Smooth muscle cell (in vitro differentiated cells): Measurements from ENCODE around the gene TMEM11. TPM values are rescaled to one million over a fixed set of nuclear protein-coding genes. Genes with fewer than 3 reads are reported as not detected.

ENCODE experiments used
- DNase-seq: peaks from one replicate; lab custom pipeline; 2025; ENCODE audit not compliant: unreplicated experiment; lab: John Stamatoyannopoulos, UW
- H2AFZ ChIP-seq: fragments of 200-600 bp; sonication (generic); 2 replicates; pipeline ENCODE4 v1.6.0; 2016; ENCODE audit warnings: antibody characterized with exemption, low read depth, mild to moderate bottlenecking
- H3F3A ChIP-seq: fragments of 200-600 bp; sonication (generic); 2 replicates; pipeline ENCODE4 v1.6.0; 2017; ENCODE audit warnings: antibody characterized with exemption, low read depth
- H3K27ac ChIP-seq: fragments of 200-600 bp; sonication (generic); 2 replicates; pipeline ENCODE4 v1.5.1; 2016; ENCODE audit warnings: low read depth, mild to moderate bottlenecking
- H3K27me3 ChIP-seq: fragments of 200-600 bp; sonication (generic); 2 replicates; pipeline ENCODE4 v1.6.1; 2016; ENCODE audit warnings: low read depth, mild to moderate bottlenecking
- H3K36me3 ChIP-seq: fragments of 200-600 bp; sonication (generic); 2 replicates; pipeline ENCODE4 v1.5.1; 2016; ENCODE audit warnings: low read depth
- H3K4me1 ChIP-seq: fragments of 200-600 bp; sonication (generic); 2 replicates; pipeline ENCODE4 v1.5.1; 2016; ENCODE audit warnings: low read depth
- H3K4me2 ChIP-seq: fragments of 200-600 bp; sonication (generic); 2 replicates; pipeline ENCODE4 v1.6.0; 2016; ENCODE audit warnings: mild to moderate bottlenecking
- H3K4me3 ChIP-seq: fragments of 200-600 bp; sonication (generic); 2 replicates; pipeline ENCODE4 v1.5.1; 2016; ENCODE audit warnings: mild to moderate bottlenecking
- H3K79me2 ChIP-seq: fragments of 200-600 bp; sonication (generic); 2 replicates; pipeline ENCODE4 v1.6.0; 2016; ENCODE audit warnings: low read depth, mild to moderate bottlenecking
- H3K9ac ChIP-seq: fragments of 200-600 bp; sonication (generic); 2 replicates; pipeline ENCODE4 v1.6.0; 2016; ENCODE audit warnings: low read depth
- H3K9me3 ChIP-seq: fragments of 200-600 bp; sonication (generic); replicated peaks from 2 replicates; pipeline ENCODE4 v1.5.1; 2016; ENCODE audit warnings: low read depth
- H4K20me1 ChIP-seq: fragments of 200-600 bp; sonication (generic); 2 replicates; pipeline ENCODE4 v1.6.0; 2016; ENCODE audit warnings: low read depth
- CTCF ChIP-seq: fragments of 200-600 bp; sonication (generic); IDR thresholded peaks from 2 replicates; pipeline ENCODE4 v1.5.1; 2017; ENCODE audit warnings: borderline replicate concordance, mild to moderate bottlenecking, antibody characterized with exemption; ENCODE audit not compliant: insufficient read depth, poor library complexity, severe bottlenecking
- WGBS: methylation state at CpG from one replicate; pipeline ENCODE4 v1.1.7; 2016; ENCODE audit warnings: low lambda C conversion rate; 5-methylcytosine and 5-hydroxymethylcytosine counted together
- polyA plus RNA-seq: library from polyadenylated mRNA; unstranded; fragments of >200 nt; fragmentation: Nextera tagmentation; extraction: Ambion mirVana; gene quantifications from 2 replicates; pipeline ENCODE4 v1.2.1, GENCODE V29; 2016
- total RNA-seq: library from RNA; depleted of rRNA; stranded (reverse); fragments of >200 nt; gene quantifications from 2 replicates; pipeline ENCODE4 v1.2.3, GENCODE V29; 2014

TMEM11 gene
- total and polyA plus RNA-seq, 2 experiments from 2014 or later = 24.0 to 80.3 TPM

- TF ChIP-seq CTCF = no peak
- Histone ChIP-seq H3K4me3 (no peak overlapping the region), H3K4me1 (no peaks in the 10 kb centered on the region), H3K4me2 (no peak overlapping the region), H3K9me3 (no peaks in the 10 kb centered on the region), H3K27ac (no peak overlapping the region), H3K79me2 (no peaks in the 10 kb centered on the region), H3K27me3 (no peaks in the 10 kb centered on the region), H2AFZ (no peak overlapping the region), H3F3A (no peaks in the 10 kb centered on the region), H3K36me3 (no peaks in the 10 kb centered on the region), H3K9ac (no peak overlapping the region), H4K20me1 (peaks cover 2% of the 10 kb centered on the region)
- WGBS = 89% methylated on average over 1 of the region's 1 CpG
- no peak for DNase-seq
These were observed 22.0 kb upstream of the TMEM11 start for GRCh38 chr17:21235921-21236320.

- Histone ChIP-seq H3K36me3 (no peaks in the 10 kb centered on the region), H3K27ac (no peak overlapping the region), H3K4me2 (no peak overlapping the region), H3F3A (no peaks in the 10 kb centered on the region), H2AFZ (no peak overlapping the region), H3K79me2 (no peaks in the 10 kb centered on the region), H3K4me3 (no peak overlapping the region), H3K4me1 (no peaks in the 10 kb centered on the region), H4K20me1 (no peaks in the 10 kb centered on the region), H3K9ac (no peak overlapping the region), H3K9me3 (no peaks in the 10 kb centered on the region), H3K27me3 (no peaks in the 10 kb centered on the region)
- DNase-seq = no peak
- 87% methylated on average over 7 of the region's 7 CpGs for WGBS
- TF ChIP-seq CTCF = no peak
These were observed 19.8 kb upstream of the TMEM11 start for GRCh38 chr17:21233581-21234347.

GRCh38 chr17:21232033-21232749 lies 18.2 kb upstream of the TMEM11 start:
- no peaks in the 10 kb centered on the region for H3K79me2 ChIP-seq
- TF ChIP-seq CTCF = no peak
- H3K36me3 ChIP-seq = no peaks in the 10 kb centered on the region
- no peak overlapping the region for H3K4me2 ChIP-seq
- H3K27me3 ChIP-seq = no peaks in the 10 kb centered on the region
- H3K4me3 ChIP-seq = no peak overlapping the region
- no peaks in the 10 kb centered on the region for H3K9me3 ChIP-seq
- H3F3A ChIP-seq = no peaks in the 10 kb centered on the region
- H2AFZ ChIP-seq = no peak overlapping the region
- H4K20me1 ChIP-seq = no peaks in the 10 kb centered on the region
- H3K27ac ChIP-seq = no peak overlapping the region
- no peak for DNase-seq
- WGBS = 96% methylated on average over 4 of the region's 4 CpGs
- H3K4me1 ChIP-seq = no peaks in the 10 kb centered on the region
- no peak overlapping the region for H3K9ac ChIP-seq

- no peak overlapping the region for H3K4me2 ChIP-seq
- no peak for DNase-seq
- H3K79me2 ChIP-seq = no peaks in the 10 kb centered on the region
- H3K4me3 ChIP-seq = no peak overlapping the region
- no peak overlapping the region for H2AFZ ChIP-seq
- H3K9ac ChIP-seq = no peak overlapping the region
- no peak for TF ChIP-seq CTCF
- no peaks in the 10 kb centered on the region for H3F3A ChIP-seq
- H3K4me1 ChIP-seq = no peaks in the 10 kb centered on the region
- H3K9me3 ChIP-seq = no peaks in the 10 kb centered on the region
- H3K36me3 ChIP-seq = no peaks in the 10 kb centered on the region
- H3K27me3 ChIP-seq = no peaks in the 10 kb centered on the region
- no peaks in the 10 kb centered on the region for H4K20me1 ChIP-seq
- no peak overlapping the region for H3K27ac ChIP-seq
- WGBS = 86% methylated on average over 6 of the region's 6 CpGs
These were observed 17.6 kb upstream of the TMEM11 start for GRCh38 chr17:21231533-21231932.
